H1 (cell line): ENCODE data around the gene CAPN7. TPM values are rescaled to one million over a fixed set of nuclear protein-coding genes. Genes with fewer than 3 reads are reported as not detected.

Experiments
- CHD1 ChIP-seq: IDR thresholded peaks from 2 replicates; pipeline ENCODE4 v1.6.1; 2012; ENCODE audit warnings: low read depth, low read length, improper control_type of control experiment
- HDAC6 ChIP-seq: IDR thresholded peaks from one replicate; pipeline ENCODE4 v1.7.1; 2012; ENCODE audit warnings: low read depth, mild to moderate bottlenecking, inconsistent platforms, low read length, moderate library complexity
- RAD21 ChIP-seq, 2 experiments: IDR thresholded peaks in 1 of 2; conservative IDR thresholded peaks in 1 of 2; 2 replicates each; pipeline ENCODE4 v1.6.1; 2011; ENCODE audit warnings: low read depth in 2 of 2, low read length in 2 of 2, improper control_type of control experiment in 1 of 2, inconsistent platforms in 1 of 2, mild to moderate bottlenecking in 1 of 2, moderate library complexity in 1 of 2
- SIN3A ChIP-seq, 2 experiments: IDR thresholded peaks in 1 of 2; conservative IDR thresholded peaks in 1 of 2; 2 replicates each; pipeline ENCODE4 v1.6.1; 2011 to 2012; ENCODE audit warnings: low read length in 2 of 2, improper control_type of control experiment in 1 of 2, low read depth in 1 of 2, mild to moderate bottlenecking in 1 of 2
- polyA plus RNA-seq, 7 experiments: library from polyadenylated mRNA; depleted of rRNA in 3 of 7; stranded (reverse) in 5 of 7; unstranded in 2 of 7; fragments of >200 nt in 5 of 7; fragments of 200-250 nt in 2 of 7; gene quantifications; 1 replicate in 5 of 7; 2 replicates in 1 of 7; 4 replicates in 1 of 7; pipeline versions ENCODE4 v1.2.1 to v1.2.3, GENCODE V29; 2011 to 2013; ENCODE audit warnings: missing spikeins in 2 of 7, mixed read lengths in 2 of 7
- total RNA-seq: library from RNA; stranded (reverse); fragmentation: NEBNext Ultra II Directional; extraction: Animal tissue kit (Norgen Biotek cat#: 25700); gene quantifications from 2 replicates; pipeline ENCODE4 v1.2.1, GENCODE V29; 2021
- TF ChIP-seq, protein P1 (sequence below): fragments of 300-600 bp; sonication (generic); IDR thresholded peaks from 2 replicates; pipeline ENCODE4 v1.7.1; 2012; ENCODE audit warnings: low read length, moderate library complexity, mild to moderate bottlenecking, inconsistent platforms; ENCODE audit not compliant: insufficient replicate concordance
- TF ChIP-seq, protein P2 (sequence below), 3 experiments: IDR thresholded peaks; 1 replicate in 2 of 3; 2 replicates in 1 of 3; pipeline versions ENCODE4 v1.5.1 to v1.6.1; 2011; ENCODE audit warnings: low read length in 3 of 3, mild to moderate bottlenecking in 3 of 3, inconsistent platforms in 2 of 3, low read depth in 1 of 3, moderate library complexity in 1 of 3; ENCODE audit not compliant: insufficient read depth in 1 of 3; ENCODE audit errors: control extremely low read depth in 1 of 3

The CAPN7 gene
- total and polyA plus RNA-seq, 2 of the 8 experiments (the other 6 are each of a cell fraction or from before 2014, with no cell fraction given): 5.3 to 13.2 TPM

DNA sequence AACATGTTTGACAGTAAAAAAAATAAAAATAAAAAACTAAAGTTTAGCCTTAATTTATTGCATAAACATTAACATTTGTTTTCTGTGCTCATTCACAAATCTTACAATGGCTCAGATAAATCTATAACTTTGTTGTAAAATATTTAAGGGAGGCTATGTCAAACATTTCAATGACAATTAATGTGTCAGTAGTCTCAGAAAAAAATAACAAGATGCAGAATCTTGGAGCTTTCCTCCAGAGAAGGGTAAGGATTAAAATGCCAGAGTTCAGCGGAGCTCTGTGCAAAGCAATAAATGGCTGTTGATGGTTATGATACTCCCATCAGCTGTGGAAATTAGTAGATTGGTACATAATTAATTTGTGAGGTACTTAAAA, 20.0 kb upstream of the CAPN7 start (continued):
- TF ChIP-seq, protein P1, sequence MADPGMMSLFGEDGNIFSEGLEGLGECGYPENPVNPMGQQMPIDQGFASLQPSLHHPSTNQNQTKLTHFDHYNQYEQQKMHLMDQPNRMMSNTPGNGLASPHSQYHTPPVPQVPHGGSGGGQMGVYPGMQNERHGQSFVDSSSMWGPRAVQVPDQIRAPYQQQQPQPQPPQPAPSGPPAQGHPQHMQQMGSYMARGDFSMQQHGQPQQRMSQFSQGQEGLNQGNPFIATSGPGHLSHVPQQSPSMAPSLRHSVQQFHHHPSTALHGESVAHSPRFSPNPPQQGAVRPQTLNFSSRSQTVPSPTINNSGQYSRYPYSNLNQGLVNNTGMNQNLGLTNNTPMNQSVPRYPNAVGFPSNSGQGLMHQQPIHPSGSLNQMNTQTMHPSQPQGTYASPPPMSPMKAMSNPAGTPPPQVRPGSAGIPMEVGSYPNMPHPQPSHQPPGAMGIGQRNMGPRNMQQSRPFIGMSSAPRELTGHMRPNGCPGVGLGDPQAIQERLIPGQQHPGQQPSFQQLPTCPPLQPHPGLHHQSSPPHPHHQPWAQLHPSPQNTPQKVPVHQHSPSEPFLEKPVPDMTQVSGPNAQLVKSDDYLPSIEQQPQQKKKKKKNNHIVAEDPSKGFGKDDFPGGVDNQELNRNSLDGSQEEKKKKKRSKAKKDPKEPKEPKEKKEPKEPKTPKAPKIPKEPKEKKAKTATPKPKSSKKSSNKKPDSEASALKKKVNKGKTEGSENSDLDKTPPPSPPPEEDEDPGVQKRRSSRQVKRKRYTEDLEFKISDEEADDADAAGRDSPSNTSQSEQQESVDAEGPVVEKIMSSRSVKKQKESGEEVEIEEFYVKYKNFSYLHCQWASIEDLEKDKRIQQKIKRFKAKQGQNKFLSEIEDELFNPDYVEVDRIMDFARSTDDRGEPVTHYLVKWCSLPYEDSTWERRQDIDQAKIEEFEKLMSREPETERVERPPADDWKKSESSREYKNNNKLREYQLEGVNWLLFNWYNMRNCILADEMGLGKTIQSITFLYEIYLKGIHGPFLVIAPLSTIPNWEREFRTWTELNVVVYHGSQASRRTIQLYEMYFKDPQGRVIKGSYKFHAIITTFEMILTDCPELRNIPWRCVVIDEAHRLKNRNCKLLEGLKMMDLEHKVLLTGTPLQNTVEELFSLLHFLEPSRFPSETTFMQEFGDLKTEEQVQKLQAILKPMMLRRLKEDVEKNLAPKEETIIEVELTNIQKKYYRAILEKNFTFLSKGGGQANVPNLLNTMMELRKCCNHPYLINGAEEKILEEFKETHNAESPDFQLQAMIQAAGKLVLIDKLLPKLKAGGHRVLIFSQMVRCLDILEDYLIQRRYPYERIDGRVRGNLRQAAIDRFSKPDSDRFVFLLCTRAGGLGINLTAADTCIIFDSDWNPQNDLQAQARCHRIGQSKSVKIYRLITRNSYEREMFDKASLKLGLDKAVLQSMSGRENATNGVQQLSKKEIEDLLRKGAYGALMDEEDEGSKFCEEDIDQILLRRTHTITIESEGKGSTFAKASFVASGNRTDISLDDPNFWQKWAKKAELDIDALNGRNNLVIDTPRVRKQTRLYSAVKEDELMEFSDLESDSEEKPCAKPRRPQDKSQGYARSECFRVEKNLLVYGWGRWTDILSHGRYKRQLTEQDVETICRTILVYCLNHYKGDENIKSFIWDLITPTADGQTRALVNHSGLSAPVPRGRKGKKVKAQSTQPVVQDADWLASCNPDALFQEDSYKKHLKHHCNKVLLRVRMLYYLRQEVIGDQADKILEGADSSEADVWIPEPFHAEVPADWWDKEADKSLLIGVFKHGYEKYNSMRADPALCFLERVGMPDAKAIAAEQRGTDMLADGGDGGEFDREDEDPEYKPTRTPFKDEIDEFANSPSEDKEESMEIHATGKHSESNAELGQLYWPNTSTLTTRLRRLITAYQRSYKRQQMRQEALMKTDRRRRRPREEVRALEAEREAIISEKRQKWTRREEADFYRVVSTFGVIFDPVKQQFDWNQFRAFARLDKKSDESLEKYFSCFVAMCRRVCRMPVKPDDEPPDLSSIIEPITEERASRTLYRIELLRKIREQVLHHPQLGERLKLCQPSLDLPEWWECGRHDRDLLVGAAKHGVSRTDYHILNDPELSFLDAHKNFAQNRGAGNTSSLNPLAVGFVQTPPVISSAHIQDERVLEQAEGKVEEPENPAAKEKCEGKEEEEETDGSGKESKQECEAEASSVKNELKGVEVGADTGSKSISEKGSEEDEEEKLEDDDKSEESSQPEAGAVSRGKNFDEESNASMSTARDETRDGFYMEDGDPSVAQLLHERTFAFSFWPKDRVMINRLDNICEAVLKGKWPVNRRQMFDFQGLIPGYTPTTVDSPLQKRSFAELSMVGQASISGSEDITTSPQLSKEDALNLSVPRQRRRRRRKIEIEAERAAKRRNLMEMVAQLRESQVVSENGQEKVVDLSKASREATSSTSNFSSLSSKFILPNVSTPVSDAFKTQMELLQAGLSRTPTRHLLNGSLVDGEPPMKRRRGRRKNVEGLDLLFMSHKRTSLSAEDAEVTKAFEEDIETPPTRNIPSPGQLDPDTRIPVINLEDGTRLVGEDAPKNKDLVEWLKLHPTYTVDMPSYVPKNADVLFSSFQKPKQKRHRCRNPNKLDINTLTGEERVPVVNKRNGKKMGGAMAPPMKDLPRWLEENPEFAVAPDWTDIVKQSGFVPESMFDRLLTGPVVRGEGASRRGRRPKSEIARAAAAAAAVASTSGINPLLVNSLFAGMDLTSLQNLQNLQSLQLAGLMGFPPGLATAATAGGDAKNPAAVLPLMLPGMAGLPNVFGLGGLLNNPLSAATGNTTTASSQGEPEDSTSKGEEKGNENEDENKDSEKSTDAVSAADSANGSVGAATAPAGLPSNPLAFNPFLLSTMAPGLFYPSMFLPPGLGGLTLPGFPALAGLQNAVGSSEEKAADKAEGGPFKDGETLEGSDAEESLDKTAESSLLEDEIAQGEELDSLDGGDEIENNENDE: no peak
- TF ChIP-seq, protein P2, sequence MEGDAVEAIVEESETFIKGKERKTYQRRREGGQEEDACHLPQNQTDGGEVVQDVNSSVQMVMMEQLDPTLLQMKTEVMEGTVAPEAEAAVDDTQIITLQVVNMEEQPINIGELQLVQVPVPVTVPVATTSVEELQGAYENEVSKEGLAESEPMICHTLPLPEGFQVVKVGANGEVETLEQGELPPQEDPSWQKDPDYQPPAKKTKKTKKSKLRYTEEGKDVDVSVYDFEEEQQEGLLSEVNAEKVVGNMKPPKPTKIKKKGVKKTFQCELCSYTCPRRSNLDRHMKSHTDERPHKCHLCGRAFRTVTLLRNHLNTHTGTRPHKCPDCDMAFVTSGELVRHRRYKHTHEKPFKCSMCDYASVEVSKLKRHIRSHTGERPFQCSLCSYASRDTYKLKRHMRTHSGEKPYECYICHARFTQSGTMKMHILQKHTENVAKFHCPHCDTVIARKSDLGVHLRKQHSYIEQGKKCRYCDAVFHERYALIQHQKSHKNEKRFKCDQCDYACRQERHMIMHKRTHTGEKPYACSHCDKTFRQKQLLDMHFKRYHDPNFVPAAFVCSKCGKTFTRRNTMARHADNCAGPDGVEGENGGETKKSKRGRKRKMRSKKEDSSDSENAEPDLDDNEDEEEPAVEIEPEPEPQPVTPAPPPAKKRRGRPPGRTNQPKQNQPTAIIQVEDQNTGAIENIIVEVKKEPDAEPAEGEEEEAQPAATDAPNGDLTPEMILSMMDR (IDR thresholded peaks at IDR 0.05; ENCODE audit: control extremely low read depth in 1 of 3, insufficient read depth in 1 of 3, low read depth in 1 of 3, low read length in 3 of 3): no peak
- TF ChIP-seq RAD21 (IDR thresholded peaks at IDR 0.05 in 1 of 2, conservative IDR thresholded peaks at IDR 0.05 in 1 of 2; ENCODE audit: low read depth in 2 of 2, low read length in 2 of 2) (no peak), CHD1 (no peak), SIN3A (conservative IDR thresholded peaks at IDR 0.05 in 1 of 2, IDR thresholded peaks at IDR 0.05 in 1 of 2; ENCODE audit: low read depth in 1 of 2, low read length in 2 of 2) (no peak), HDAC6 (no peak)
- TF ChIP-seq, all 59 proteins: peak for 0
